Common myeloid progenitor, CD34-positive (primary cell): ENCODE results near the gene CASP4.
"Not testable (repeated sequence)": the region's sequence is repeated elsewhere in the genome, so short reads cannot be mapped to it uniquely, and the experiment has no call there.

Experiments used
- CTCF ChIA-PET: fragments of 350-600 bp; sonication (Branson Sonifier 250); formaldehyde crosslinking; loops from one replicate; lab custom pipeline; 2021; ENCODE audit warnings: antibody characterized with exemption; lab: Charles Lee
- POLR2A ChIA-PET: fragments of 350-600 bp; sonication (Branson Sonifier 250); formaldehyde crosslinking; loops from one replicate; lab custom pipeline; 2021; ENCODE audit warnings: antibody characterized with exemption; lab: Charles Lee
- DNase-seq, 3 donors: peaks; one replicate each; pipeline versions ENCODE4 v3.0.0 to v3.0.0-alpha.2; 2013
- H3K27ac ChIP-seq, 2 experiments: 1 replicate in 1 of 2; 2 replicates in 1 of 2; pipeline ENCODE4 v1.7.0; 2013; ENCODE audit warnings: inconsistent platforms in 2 of 2, low read length in 2 of 2, mild to moderate bottlenecking in 2 of 2, low read depth in 1 of 2, moderate library complexity in 1 of 2; ENCODE audit not compliant: severe bottlenecking in 2 of 2, insufficient read depth in 1 of 2, poor library complexity in 1 of 2
- H3K27me3 ChIP-seq, 5 experiments: replicated peaks in 2 of 5; 1 replicate in 3 of 5; 2 replicates in 2 of 5; pipeline versions ENCODE4 v1.6.1 to v1.7.0; 2013; ENCODE audit warnings: low read length in 4 of 5, mild to moderate bottlenecking in 2 of 5, moderate library complexity in 2 of 5, inconsistent platforms in 1 of 5; ENCODE audit not compliant: insufficient read depth in 5 of 5, control insufficient read depth in 4 of 5
- H3K36me3 ChIP-seq, 4 experiments: 1 replicate in 2 of 4; 2 replicates in 2 of 4; pipeline versions ENCODE4 v1.6.1 to v1.7.0; 2013; ENCODE audit warnings: low read length in 3 of 4, control low read depth in 1 of 4, mild to moderate bottlenecking in 1 of 4; ENCODE audit not compliant: control insufficient read depth in 4 of 4, insufficient read depth in 4 of 4
- H3K4me1 ChIP-seq, 4 experiments: 1 replicate in 3 of 4; 2 replicates in 1 of 4; pipeline versions ENCODE4 v1.6.1 to v1.7.1; 2013; ENCODE audit warnings: low read length in 3 of 4, mild to moderate bottlenecking in 3 of 4, control low read depth in 1 of 4, inconsistent platforms in 1 of 4, moderate library complexity in 1 of 4; ENCODE audit not compliant: control insufficient read depth in 4 of 4, insufficient read depth in 4 of 4; ENCODE audit errors: control extremely low read depth in 1 of 4
- H3K4me3 ChIP-seq, 7 experiments: 1 replicate in 4 of 7; 2 replicates in 3 of 7; pipeline versions ENCODE4 v1.5.1 to v1.7.0; 2013; ENCODE audit warnings: mild to moderate bottlenecking in 7 of 7, low read length in 6 of 7, moderate library complexity in 6 of 7, inconsistent platforms in 2 of 7, low read depth in 2 of 7, control low read depth in 1 of 7; ENCODE audit not compliant: insufficient read depth in 4 of 7, control insufficient read depth in 1 of 7; ENCODE audit errors: extremely low read depth in 1 of 7
- H3K9me3 ChIP-seq, 5 experiments: 1 replicate in 4 of 5; 2 replicates in 1 of 5; pipeline versions ENCODE4 v1.6.1 to v1.7.1; 2013; ENCODE audit warnings: low read length in 4 of 5, mild to moderate bottlenecking in 2 of 5, inconsistent platforms in 1 of 5, low read depth in 1 of 5, moderate library complexity in 1 of 5; ENCODE audit not compliant: control insufficient read depth in 4 of 5, insufficient read depth in 2 of 5; ENCODE audit errors: control extremely low read depth in 1 of 5
- WGBS: methylation state at CpG from one replicate; pipeline ENCODE4 v1.1.5; 2013; ENCODE audit not compliant: insufficient coverage; 5-methylcytosine and 5-hydroxymethylcytosine counted together

CASP4 gene

DNA sequence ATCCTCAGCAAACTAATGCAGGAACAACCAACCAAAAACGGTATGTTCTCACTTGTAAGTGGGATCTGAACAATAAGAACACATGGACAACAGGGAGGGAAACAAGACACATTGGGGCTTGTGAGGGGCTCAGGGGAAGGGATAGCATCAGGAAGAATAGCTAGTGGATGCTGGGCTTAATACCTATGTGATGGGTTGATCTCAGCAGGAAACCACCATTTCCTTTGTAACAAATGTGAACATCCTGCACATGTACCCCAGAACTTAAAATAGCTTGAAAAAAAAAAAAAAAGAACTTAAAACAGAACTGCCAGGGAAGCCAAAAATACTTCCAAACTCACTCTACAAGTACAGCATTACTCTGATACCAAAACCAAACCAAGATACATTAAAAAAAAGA is 33.8 kb downstream of the CASP4 start:
- ChIA-PET CTCF (interaction anchor here (0.9 to 1.6 kb wide), 2 partner anchors 9 to 33 kb away, joined by 3 to 6 read pairs; no protein-coding TSS in a partner anchor), POLR2A (interaction anchor here (0.5 to 0.6 kb wide), 2 partner anchors 87 to 376 kb away, joined by 3 to 4 read pairs; no protein-coding TSS in a partner anchor)
- Histone ChIP-seq H3K36me3 (no peaks in the 10 kb centered on the region), H3K9me3 (peaks cover 0 to 6% (median under 1%) of the 10 kb centered on the region in 5 experiments), H3K27me3 (no peaks in the 10 kb centered on the region), H3K27ac (no peak overlapping the region), H3K4me1 (peaks cover 0 to 15% (median 11%) of the 10 kb centered on the region in 4 experiments), H3K4me3 (peak overlapping the region in 1 of 7 experiments; percentile 42)
- WGBS = 0% methylated on average over 1 of the region's 1 CpG
- peak; percentile 23 to 81 (median 70) for DNase-seq

DNA sequence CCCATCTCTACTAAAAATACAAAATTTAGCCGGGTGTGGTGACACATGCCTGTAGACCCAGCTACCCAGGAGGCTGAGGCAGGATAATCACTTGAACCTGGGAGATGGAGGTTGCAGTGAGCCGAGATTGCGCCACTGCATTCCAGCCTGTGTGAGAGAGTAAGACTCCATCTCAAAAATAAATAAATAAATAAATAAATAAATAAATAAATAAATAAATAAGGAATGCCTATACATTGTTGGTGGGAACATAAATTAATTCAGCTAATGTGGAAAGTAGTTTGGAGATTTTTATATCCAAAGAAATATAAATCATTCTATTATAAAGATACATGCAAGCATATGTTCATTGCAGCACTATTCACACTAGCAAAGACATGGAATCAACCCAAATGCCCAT is 34.3 kb downstream of the CASP4 start:
- POLR2A ChIA-PET = interaction anchor here (0.5 to 0.6 kb wide), 2 partner anchors 87 to 377 kb away, joined by 3 to 4 read pairs; no protein-coding TSS in a partner anchor

DNA sequence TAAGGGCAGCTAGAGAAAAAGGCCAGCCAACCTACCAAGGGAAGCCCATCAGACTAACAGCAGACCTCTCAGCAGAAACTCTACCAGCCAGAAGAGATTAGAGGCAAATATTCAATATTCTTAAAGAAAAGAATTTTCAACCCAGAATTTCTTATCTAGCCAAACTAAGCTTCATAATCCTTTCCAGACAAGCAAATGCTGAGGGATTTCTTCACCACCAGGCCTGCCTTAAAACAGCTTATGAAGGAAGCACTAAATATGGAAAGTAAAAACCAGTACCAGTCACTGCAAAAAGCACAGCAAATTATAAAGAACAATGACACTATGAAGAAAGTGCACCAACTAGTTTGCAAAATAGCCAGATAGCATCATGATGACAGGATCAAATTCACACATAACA is 39.6 kb downstream of the CASP4 start:
- no peak overlapping the region for H3K4me3 ChIP-seq
- peaks cover 0 to 8% (median 3%) of the 10 kb centered on the region in 5 experiments for H3K9me3 ChIP-seq
- ChIA-PET POLR2A (no interaction called here), CTCF (no interaction called here)
- H3K27ac ChIP-seq = no peak overlapping the region
- H3K27me3 ChIP-seq = no peaks in the 10 kb centered on the region
- peaks cover 0 to 2% (median 0%) of the 10 kb centered on the region in 4 experiments for H3K4me1 ChIP-seq
- DNase-seq = no peak
- H3K36me3 ChIP-seq = no peaks in the 10 kb centered on the region

More for the DNA sequence above, 34.3 kb downstream of the CASP4 start:
- not testable (repeated sequence) for DNase-seq, H3K27me3 ChIP-seq, H3K9me3 ChIP-seq, H3K27ac ChIP-seq, H3K36me3 ChIP-seq
- CTCF ChIA-PET = interaction anchor here (1.3 to 1.6 kb wide), 2 partner anchors 9 to 11 kb away, joined by 3 to 6 read pairs; no protein-coding TSS in a partner anchor
- 89% methylated on average over 1 of the region's 3 CpGs for WGBS
- Histone ChIP-seq H3K4me1 (peaks cover 0 to 15% (median 11%) of the 10 kb centered on the region in 4 experiments), H3K4me3 (peak overlapping the region in 1 of 7 experiments; percentile 17)

DNA sequence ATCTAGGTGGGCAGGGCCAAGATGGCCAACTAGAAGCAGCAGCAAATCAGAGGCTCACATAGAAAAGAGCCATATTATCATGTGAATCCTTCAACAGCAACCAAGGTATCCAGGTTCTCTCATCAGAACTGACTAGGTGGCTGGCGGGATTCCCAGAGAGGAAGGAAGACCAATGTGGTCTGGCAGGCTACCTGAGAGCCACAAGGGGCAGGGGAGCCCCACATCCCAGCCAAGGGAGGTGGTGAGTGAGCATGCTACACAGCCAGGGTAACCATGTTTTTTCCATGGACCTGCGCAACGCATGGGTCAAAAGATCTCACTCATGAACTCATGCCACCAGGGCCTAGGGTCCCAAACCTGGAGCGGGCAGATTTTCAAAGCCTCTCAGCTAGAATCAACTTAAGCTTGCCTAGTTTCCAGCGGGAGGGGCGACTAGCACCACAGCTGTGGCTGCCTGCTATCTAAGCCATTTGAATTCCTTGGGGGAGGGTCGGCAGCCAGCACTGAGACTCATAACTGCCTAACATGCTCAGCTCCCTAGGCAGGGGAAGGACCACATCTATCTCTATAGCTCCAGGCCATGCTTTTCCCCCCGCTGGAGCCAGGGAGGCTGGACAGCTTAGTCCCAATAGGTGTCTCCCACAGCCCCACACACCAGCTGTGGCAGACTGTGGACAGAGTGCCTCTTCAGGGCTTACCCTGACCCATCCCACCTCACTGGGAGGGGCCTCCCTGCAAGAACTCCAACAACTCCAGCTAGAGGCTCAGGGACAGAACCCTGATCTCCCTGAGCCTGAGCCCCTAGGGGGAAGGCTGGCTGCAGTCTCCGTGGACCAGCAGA is 41.4 kb downstream of the CASP4 start:
- POLR2A ChIA-PET = no interaction called here
- no peak for DNase-seq
- CTCF ChIA-PET = interaction anchor here (1.2 kb wide), 1 partner anchor 74 kb away, joined by 3 read pairs; no protein-coding TSS in a partner anchor
- no peak overlapping the region for H3K27ac ChIP-seq
- peaks cover 0 to 2% (median 0%) of the 10 kb centered on the region in 4 experiments for H3K4me1 ChIP-seq
- peaks cover 0 to 8% (median 3%) of the 10 kb centered on the region in 5 experiments for H3K9me3 ChIP-seq
- WGBS = 94% methylated on average over 8 of the region's 9 CpGs
- no peak overlapping the region for H3K4me3 ChIP-seq
- H3K27me3 ChIP-seq = no peaks in the 10 kb centered on the region
- no peaks in the 10 kb centered on the region for H3K36me3 ChIP-seq

DNA sequence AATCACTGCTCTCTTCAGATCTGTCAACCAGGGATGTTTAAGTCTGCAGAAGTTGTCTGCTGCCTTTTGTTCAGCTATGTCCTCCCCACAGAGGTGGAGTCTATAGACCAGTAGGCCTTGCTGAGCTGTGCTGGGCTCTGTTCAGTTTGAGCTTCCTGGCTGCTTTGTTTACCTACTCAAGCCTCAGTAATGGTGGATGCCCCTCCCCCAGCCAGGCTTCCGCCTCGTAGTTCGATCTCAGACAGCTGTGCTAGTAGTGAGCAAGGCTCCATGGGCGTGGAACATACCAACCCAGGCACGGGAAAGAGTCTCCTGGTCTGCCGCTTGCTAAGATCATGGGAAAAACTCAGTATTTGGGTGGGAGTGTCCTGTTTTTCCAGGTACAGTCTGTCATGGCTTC is 42.5 kb downstream of the CASP4 start:
- CTCF ChIA-PET = interaction anchor here (1.2 kb wide), 1 partner anchor 75 kb away, joined by 3 read pairs; no protein-coding TSS in a partner anchor

DNA sequence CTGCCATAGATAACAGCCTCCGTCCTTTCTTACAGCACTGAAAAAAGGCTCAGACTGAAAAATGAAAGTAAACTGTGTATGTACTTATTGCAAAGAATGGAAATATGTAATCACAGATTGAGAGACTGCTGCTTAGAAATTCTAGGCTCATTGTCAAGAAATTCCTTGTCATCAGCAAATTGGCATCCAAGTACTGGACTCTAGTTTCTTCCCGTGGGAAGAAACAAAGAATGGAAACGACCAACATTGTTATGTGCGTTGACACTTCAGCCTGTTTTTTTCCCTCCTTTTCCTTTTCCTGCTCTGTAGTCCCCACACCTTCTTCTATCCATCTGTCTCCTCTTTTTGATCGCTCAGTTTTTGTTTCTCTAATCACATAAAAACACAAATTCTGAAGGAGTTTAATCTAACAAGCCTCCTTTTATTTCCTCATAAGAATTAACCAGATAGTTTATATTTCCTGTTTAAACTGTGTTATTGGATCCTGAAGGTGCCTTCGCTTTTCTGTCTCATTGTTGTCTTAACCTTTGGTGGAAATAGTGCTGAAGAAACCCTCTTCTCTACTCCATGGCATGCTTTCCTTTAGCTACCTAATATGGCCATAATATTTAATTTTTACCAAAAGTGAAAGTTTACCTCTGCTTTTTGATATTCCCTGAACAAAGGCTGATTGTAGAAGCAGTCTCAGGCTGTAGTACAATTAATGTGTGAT is 50.1 kb downstream of the CASP4 start:
- POLR2A ChIA-PET = no interaction called here
- peak overlapping the region in 6 of 7 experiments; percentile 33 to 82 (median 59) for H3K4me3 ChIP-seq
- WGBS = 15% methylated on average over 4 of the region's 6 CpGs
- H3K27ac ChIP-seq = peak overlapping the region in 1 of 2 experiments; percentile 70
- H3K4me1 ChIP-seq = peaks cover 0 to 9% (median 7%) of the 10 kb centered on the region in 4 experiments
- H3K9me3 ChIP-seq = no peaks in the 10 kb centered on the region
- no peaks in the 10 kb centered on the region for H3K36me3 ChIP-seq
- peak in 2 of 3 donors; percentile 33 to 43 for DNase-seq
- CTCF ChIA-PET = no interaction called here
- H3K27me3 ChIP-seq = no peaks in the 10 kb centered on the region

More for the DNA sequence above, 42.5 kb downstream of the CASP4 start:
- no peaks in the 10 kb centered on the region for H3K27me3 ChIP-seq
- WGBS = 100% methylated on average over 6 of the region's 6 CpGs
- no peak overlapping the region for H3K27ac ChIP-seq
- no peak for DNase-seq
- H3K36me3 ChIP-seq = no peaks in the 10 kb centered on the region
- no peak overlapping the region for H3K4me3 ChIP-seq
- POLR2A ChIA-PET = no interaction called here
- H3K9me3 ChIP-seq = peaks cover 0 to 5% (median 3%) of the 10 kb centered on the region in 5 experiments
- peaks cover 0 to 2% (median 0%) of the 10 kb centered on the region in 4 experiments for H3K4me1 ChIP-seq
